IPS-20b (cell line): ENCODE measurements around the gene RBKS.
A peak's percentile ranks its signal among the peaks of the same experiment; 100 is the strongest.
"Not testable (repeated sequence)": the region's sequence is repeated elsewhere in the genome, so short reads cannot be mapped to it uniquely, and the experiment has no call there.

Source experiments
- H3K27ac ChIP-seq: one replicate; pipeline ENCODE4 v1.5.1; 2013; ENCODE audit warnings: low read length
- H3K27me3 ChIP-seq: 2 replicates; pipeline ENCODE4 v1.6.1; 2013; ENCODE audit warnings: mild to moderate bottlenecking, low read length, inconsistent platforms; ENCODE audit not compliant: insufficient read depth
- H3K36me3 ChIP-seq: 2 replicates; pipeline ENCODE4 v1.6.1; 2013; ENCODE audit warnings: low read depth, mild to moderate bottlenecking, inconsistent platforms, low read length, moderate library complexity; ENCODE audit not compliant: insufficient read depth
- H3K4me1 ChIP-seq: 2 replicates; pipeline ENCODE4 v1.6.1; 2013; ENCODE audit warnings: mild to moderate bottlenecking, control low read depth, inconsistent platforms, low read length, moderate library complexity; ENCODE audit not compliant: insufficient read depth
- H3K4me3 ChIP-seq: 2 replicates; pipeline ENCODE4 v1.5.1; 2013; ENCODE audit warnings: mild to moderate bottlenecking, low read length, inconsistent platforms
- H3K9ac ChIP-seq: 2 replicates; pipeline ENCODE4 v1.6.1; 2013; ENCODE audit warnings: low read depth, mild to moderate bottlenecking, inconsistent platforms, low read length, moderate library complexity
- H3K9me3 ChIP-seq: 2 replicates; pipeline ENCODE4 v1.6.1; 2013; ENCODE audit warnings: mild to moderate bottlenecking, low read depth, low read length, inconsistent platforms; ENCODE audit not compliant: insufficient read depth

RBKS gene

DNA sequence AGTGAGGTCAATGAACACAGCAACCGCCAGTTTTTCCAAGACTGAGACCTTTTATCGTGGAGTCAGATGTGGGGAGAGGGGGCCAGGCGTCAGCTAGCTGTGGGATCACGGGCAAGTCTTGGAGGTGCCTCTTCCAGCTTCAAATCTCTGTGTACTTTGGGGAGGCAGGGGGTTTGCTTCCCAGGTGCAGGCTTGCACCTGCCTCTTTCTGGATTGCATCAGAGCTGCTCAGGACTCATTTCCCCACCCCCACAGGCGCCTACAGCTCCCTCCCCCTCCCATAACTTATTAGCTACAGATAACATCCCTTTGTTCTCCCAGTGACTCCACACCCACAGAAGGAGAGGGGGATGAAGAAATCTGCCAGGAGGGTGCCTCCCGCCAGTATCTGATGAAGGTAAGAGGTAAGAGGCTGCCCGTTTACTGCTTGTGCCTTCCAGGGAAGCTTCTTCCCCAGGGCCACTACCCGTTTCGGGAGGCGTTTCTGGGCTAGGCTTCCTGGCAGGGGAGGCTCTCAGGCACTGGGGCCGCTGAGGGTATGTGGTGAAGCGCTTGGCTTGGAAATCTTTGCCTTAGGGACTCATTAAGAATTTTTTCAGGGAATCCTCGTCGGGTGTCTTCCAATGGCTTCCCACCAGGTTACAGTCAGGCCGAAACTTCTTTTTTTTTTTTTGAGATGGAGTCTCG lies 137.5 kb downstream of the RBKS start:
- Histone ChIP-seq H3K4me3 (peak overlapping the region; percentile 78), H3K36me3 (no peaks in the 10 kb centered on the region), H3K9me3 (no peaks in the 10 kb centered on the region; the same call in 1 of the 2 replicates), H3K27ac (peak overlapping the region; percentile 99), H3K27me3 (no peaks in the 10 kb centered on the region), H3K4me1 (peaks cover 13% of the 10 kb centered on the region; the same call in 1 of the 2 replicates), H3K9ac (peak overlapping the region; percentile 96)

DNA sequence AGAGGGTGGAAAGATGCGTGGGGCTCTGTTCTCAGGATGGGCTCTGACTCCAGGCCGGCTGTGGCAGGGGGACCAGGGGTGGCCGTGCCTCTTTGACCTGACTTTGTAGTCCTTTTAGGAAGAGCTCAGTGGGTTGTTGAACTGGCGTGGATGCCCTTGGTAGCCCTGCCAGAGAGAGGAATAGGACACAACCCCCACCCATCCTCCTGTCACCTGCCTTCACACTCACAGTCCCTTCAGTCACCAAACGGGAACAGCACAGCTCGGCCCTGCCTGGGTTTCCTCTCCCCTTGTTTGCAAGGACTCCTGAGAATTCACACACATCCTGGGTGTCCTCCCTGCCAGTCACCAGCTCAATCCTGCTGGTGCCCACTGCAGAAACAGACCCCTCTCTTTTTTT lies 138.8 kb downstream of the RBKS start:
- Histone ChIP-seq H3K27ac (no peak overlapping the region), H3K4me1 (peaks cover 13% of the 10 kb centered on the region; the same call in 1 of the 2 replicates), H3K4me3 (no peak overlapping the region), H3K27me3 (no peaks in the 10 kb centered on the region), H3K9ac (no peak overlapping the region), H3K9me3 (no peaks in the 10 kb centered on the region; the same call in 1 of the 2 replicates), H3K36me3 (no peaks in the 10 kb centered on the region)

DNA sequence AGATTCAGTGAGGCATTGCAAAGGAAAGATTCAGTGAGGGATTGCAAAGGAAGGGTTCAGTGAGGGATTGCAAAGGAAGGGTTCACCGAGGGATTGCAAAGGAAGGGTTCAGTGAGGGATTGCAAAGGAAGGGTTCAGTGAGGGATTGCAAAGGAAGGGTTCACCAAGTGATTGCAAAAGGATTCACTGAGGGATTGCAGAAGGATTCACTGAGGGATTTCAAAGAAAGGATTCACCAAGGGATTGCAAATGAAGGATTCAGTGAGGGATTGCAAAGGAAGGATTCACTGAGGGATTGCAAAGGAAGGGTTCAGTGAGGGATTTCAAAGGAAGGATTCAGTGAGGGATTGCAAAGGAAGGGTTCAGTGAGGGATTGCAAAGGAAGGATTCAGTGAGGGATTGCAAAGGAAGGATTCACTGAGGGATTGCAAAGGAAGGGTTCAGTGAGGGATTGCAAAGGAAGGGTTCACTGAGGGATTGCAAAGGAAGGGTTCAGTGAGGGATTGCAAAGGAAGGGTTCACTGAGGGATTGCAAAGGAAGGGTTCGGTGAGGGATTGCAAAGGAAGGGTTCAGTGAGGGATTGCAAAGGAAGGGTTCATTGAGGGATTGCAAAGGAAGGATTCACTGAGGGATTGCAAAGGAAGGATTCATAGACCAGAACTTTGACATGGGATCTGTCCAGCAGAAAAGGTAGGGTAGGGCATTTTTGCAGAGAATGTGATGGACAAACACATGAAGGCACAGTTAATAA lies 141.2 kb downstream of the RBKS start:
- not testable (repeated sequence) for H3K9ac ChIP-seq

DNA sequence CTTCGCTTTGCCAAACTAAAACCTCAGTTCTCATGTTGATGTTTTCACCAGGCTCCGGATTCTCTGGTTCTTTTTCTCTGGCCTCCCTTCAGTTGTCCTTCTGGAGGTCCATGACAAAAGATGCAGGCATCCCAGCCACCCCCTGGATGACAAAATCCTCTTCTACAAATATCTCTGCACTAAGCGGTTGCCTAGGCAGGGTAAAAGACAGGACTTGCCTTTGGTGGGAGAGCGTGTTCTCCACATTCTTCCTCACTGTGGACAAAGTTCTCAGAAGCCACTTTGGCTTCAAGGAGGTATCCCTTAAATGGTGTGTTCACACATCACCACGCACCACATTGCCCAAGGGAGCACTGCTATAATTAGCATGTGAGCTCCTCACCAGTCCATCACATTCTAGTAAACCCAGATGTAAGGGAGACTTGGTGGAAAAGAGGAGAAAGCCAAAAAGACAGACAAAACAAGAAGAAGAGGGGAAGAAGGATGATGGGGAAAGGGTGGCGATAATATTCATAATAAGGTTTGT lies 142.3 kb downstream of the RBKS start:
- H3K4me3 ChIP-seq: no peak overlapping the region
- H3K36me3 ChIP-seq: no peaks in the 10 kb centered on the region
- no peaks in the 10 kb centered on the region; the same call in 1 of the 2 replicates for H3K9me3 ChIP-seq
- no peak overlapping the region for H3K9ac ChIP-seq
- H3K27ac ChIP-seq: no peak overlapping the region
- H3K27me3 ChIP-seq: no peaks in the 10 kb centered on the region
- peaks cover 8% of the 10 kb centered on the region; the same call in 1 of the 2 replicates for H3K4me1 ChIP-seq

More for the DNA sequence above, 141.2 kb downstream of the RBKS start:
- H3K9me3 ChIP-seq, H3K27me3 ChIP-seq, H3K27ac ChIP-seq, H3K36me3 ChIP-seq, H3K4me3 ChIP-seq: not testable (repeated sequence)
- H3K4me1 ChIP-seq: peaks cover 13% of the 10 kb centered on the region; the same call in 1 of the 2 replicates

DNA sequence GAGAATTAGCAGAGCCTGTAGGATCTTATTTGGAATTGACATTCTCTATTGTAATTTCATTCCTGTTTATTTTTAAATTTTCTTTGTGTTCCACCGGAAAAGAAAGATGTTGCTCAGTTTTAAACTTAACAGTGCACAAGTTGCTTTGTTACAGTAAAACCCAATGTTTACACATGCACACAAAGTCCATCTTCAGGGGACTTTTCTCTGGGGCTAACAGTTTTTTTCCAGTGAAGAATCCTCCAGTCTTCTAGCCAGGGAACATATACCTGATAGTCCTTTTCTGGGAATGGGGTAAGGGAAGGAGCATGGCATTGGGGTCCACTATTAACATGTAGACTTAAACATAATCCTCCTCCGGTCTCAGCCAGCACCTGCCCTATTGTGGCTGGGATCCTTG lies 143.9 kb downstream of the RBKS start:
- no peak overlapping the region for H3K27ac ChIP-seq
- no peaks in the 10 kb centered on the region; the same call in 1 of the 2 replicates for H3K9me3 ChIP-seq
- no peaks in the 10 kb centered on the region for H3K4me1 ChIP-seq
- H3K27me3 ChIP-seq: no peaks in the 10 kb centered on the region
- no peaks in the 10 kb centered on the region for H3K36me3 ChIP-seq
- H3K9ac ChIP-seq: no peak overlapping the region
- H3K4me3 ChIP-seq: no peak overlapping the region

DNA sequence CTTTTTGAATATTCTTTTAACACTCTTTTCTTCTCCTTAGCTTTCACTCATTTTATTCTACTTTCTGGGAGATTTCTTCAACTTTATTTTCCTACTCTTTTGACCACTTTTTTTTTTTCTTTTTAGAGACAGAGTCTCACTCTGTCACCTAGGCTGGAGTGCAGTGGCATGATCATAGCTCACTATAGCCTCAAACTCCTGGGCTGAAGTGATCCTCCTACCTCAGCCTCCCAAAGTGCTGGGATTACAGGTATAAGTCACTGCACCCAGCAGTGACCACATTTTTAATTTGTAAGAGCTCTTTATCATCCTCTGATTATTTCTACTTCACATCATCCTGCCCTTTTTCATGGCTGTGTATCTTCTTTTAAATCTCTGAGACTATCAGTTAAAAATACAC lies 144.7 kb downstream of the RBKS start:
- H3K27ac ChIP-seq, H3K9me3 ChIP-seq, H3K36me3 ChIP-seq, H3K9ac ChIP-seq, H3K27me3 ChIP-seq, H3K4me3 ChIP-seq, H3K4me1 ChIP-seq: not testable (repeated sequence)

DNA sequence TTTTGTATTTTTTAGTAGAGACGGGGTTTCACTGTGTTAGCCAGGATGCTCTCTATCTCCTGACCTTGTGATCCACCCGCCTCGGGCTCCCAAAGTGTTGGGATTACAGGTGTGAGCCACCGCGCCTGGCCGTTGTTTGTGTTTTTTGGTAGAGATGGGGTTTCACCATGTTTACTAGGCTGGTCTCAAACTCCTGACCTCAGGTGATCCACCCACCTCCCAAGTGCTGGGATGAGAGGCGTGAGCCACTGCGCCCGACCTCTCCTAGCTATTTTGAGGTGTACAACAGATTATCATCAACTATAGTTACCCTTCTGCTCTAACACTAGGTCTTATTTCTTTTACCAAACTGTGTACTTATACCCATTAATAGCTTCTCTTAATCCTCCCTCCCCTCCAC lies 147.6 kb downstream of the RBKS start:
- no peaks in the 10 kb centered on the region for H3K36me3 ChIP-seq
- H3K27ac ChIP-seq: no peak overlapping the region
- no peaks in the 10 kb centered on the region for H3K9me3 ChIP-seq
- no peaks in the 10 kb centered on the region for H3K4me1 ChIP-seq
- H3K9ac ChIP-seq: no peak overlapping the region
- no peak overlapping the region for H3K4me3 ChIP-seq
- no peaks in the 10 kb centered on the region for H3K27me3 ChIP-seq

DNA sequence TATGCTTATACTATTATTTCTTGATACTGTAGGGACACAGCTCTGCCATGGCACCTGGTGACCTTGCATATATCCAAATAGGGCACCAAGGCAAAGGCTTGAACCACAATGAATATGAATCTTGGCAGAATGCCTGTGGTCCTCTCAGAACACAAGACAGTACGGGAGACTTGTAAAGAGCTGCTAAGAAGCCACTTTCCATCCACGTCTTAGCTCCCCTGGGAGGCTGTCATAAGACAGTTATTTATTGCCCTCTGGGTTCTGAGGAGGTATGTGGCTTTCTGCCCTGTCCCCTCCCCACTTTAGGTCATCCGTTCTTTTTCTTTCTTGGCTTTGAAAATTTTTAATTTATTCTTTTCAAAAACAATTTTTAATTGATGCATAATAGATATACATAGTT lies 148.5 kb downstream of the RBKS start:
- Histone ChIP-seq H3K4me1 (no peaks in the 10 kb centered on the region), H3K27ac (no peak overlapping the region), H3K36me3 (no peaks in the 10 kb centered on the region), H3K4me3 (no peak overlapping the region), H3K9ac (no peak overlapping the region), H3K9me3 (no peaks in the 10 kb centered on the region), H3K27me3 (no peaks in the 10 kb centered on the region)

DNA sequence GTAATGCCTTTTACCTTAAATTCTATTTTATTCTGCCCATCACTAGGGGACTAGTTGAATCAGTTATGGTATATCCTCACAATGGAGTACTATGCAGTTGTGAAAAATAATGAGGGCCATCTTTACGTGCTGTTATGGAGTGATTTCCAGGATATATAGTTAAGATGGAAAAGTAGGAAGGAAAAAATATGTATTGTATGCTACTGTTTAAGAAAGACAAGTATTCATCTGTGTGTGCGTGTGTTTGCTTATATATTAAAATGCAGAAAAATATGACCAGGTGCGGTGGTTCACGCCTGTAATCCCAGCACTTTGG lies 151.2 kb downstream of the RBKS start:
- no peak overlapping the region for H3K9ac ChIP-seq
- no peaks in the 10 kb centered on the region for H3K36me3 ChIP-seq
- no peaks in the 10 kb centered on the region for H3K27me3 ChIP-seq
- H3K27ac ChIP-seq: no peak overlapping the region
- no peak overlapping the region for H3K4me3 ChIP-seq
- H3K9me3 ChIP-seq: no peaks in the 10 kb centered on the region
- H3K4me1 ChIP-seq: peaks cover 3% of the 10 kb centered on the region; the same call in 1 of the 2 replicates

DNA sequence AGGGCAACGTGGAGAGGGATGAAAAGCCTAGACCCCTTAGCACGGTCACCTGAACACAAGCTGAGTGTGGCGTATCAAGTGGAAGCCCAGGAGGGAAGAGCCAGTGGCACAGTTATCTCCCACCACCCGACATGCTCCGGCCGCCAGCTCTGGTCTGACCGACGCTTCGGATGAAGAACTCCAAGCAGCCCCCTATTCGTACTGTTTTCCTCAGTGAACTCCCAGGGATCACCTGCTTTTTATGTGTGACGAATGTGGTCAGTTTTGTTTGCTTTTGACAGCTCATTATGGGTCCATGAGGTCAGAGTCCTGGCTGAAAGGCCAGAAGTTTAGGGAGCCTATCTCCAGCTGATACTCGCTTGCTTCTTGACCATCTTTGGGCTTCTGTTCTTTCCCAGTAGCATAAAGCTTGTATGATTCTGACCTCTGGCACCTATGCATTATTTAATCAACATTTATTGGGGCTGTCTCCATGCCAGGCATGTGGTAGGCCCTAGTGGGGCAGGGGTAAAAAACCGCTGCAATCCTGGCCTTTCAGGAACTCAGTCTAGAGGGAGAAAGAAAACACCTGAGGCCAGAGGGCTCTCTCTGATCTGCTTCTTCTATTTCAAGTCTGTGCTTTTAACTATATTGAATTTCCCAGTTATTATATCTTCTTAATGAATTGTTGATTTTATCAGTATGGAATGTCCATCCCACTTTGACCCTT lies 151.7 kb downstream of the RBKS start:
- no peaks in the 10 kb centered on the region for H3K27me3 ChIP-seq
- no peaks in the 10 kb centered on the region for H3K36me3 ChIP-seq
- H3K4me1 ChIP-seq: peaks cover 3% of the 10 kb centered on the region; the same call in 1 of the 2 replicates
- H3K9ac ChIP-seq: no peak overlapping the region
- no peak overlapping the region for H3K4me3 ChIP-seq
- no peak overlapping the region for H3K27ac ChIP-seq
- no peaks in the 10 kb centered on the region for H3K9me3 ChIP-seq

DNA sequence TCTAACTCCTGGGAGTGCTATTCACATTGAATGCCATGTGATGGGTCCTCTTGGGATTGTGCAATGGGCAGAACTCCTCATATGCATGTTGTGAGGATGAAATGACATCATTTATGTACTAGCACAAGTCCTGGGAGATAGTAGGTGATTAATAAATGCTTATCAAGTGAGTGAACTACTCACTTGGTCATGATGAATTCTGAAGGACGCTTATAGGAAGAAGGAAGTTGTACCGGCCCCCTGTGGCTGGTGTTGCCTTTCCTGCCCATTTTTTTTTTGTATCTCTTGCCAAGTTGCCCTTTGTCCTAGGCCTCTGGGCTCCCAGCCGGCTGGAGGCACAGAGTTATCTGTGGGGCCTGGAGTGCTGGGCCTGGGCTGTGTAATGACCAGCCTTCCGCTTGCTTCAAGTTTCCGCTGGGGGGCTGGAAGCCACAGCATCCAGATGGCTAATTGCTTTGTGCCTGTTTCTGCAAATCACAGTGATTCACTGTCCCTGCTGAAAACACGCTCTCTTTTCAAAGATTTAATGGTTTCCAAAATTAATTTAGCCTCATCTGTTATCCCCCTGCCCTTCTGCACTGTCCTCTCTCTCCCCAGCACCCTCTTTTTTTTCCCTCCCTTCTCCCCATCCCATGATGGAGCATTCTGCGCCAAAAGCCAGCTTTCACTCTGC lies 152.4 kb downstream of the RBKS start:
- Histone ChIP-seq H3K36me3 (no peaks in the 10 kb centered on the region), H3K4me1 (peaks cover 3% of the 10 kb centered on the region; the same call in 1 of the 2 replicates), H3K9me3 (no peaks in the 10 kb centered on the region), H3K4me3 (no peak overlapping the region), H3K27ac (no peak overlapping the region), H3K27me3 (no peaks in the 10 kb centered on the region), H3K9ac (no peak overlapping the region)
